Fibroblast of skin of left quadriceps (primary cell): ENCODE data around the gene CCDC3.

Source experiments
- DNase-seq, 2 experiments: peaks; one replicate each; pipeline ENCODE4 v3.0.0-alpha.2; 2013; ENCODE audit warnings: low read depth in 2 of 2

The CCDC3 gene

DNA sequence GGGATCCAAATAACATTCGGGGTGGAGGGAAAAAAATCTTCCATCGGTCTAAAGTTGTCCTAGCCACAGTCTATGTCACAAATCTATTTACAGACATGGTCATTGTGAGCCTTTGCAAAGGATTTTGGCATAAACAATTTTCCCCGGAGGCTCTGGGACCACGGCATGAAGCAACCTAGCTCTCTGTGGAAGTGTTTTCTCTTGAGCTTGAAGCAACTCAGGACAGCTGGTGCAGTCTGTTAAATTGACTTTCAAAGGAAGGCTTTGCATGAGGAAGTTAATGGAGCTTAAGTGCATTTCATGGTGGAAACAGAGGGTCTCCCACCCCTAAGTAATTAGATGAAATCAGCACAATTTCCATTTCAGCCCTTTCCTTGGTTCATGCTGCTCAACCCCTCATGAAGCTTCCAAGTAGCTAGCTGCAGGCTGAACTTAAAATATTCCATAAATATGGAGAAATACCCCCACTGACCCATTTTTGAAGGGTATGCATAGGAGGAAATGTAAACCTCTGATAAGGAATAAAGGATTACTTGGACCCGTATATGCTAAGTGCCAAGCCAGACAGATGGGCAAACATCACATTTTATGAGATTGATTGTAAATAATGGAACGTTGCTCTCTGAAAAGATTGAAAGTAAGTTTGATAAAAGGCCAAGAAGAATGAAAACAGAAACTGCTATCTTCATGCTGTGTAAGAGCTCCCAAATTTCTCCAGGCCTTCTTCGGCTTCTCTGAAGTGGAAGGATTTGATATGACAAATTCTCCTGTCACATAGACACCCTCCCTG is 39.9 kb downstream of the CCDC3 start:
- no peak for DNase-seq

GRCh38 chr10:12960941-12961340 is 40.6 kb downstream of the CCDC3 start:
- no peak for DNase-seq

DNA sequence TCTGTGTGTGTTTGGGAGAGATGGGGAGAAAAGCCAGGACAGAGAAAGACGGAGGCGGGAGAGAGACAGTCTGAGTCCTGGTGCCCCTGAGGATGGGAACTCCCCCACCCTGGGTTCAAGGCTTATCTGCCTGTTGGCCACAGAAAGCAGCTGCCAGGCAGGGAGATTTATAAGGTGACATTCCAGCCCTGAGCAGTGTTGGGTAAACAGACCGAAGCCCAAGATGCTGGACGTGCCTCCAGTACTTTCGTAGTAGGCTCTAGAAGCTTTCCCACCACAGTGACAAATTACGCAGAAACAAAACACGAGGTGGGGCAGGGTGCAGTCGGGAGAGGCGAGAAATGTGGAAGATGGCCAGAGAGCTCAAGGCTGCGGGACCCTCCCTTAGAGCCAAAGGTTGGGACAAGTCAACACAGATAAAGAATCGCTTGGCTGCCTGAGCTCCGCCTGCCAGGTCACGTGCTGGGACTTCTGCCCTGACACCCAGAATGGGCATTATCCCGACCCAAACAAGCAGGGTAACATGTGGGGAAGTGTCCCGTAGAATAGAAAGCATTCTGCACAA is 41.1 kb downstream of the CCDC3 start:
- DNase-seq = no peak

DNA sequence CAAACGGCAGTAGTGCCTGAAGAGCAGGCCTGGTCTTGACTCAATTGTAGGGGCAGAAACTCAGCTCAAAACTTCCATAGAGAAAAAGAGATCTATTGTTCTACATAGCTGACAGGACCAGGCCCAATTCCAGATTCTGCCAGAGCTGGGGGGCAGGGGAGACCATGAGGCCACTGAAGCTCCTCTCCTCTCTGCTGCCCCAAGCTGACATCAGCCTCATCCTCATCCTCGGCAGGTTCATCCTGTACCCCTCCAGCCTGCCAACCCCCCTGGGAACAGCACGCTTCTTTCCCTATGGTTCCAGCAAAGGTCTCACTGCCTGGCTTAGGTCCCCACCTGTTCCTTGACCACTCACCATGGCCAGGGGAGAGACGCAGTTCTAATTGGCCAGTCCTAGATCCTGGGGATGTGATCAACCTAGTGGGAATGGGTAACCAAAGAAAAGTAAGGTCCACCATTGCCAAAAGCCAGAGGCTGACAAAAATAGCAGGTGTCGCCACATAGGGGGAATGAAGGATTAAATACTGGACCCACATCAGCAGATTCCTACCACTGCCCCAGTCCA is 42.9 kb downstream of the CCDC3 start:
- no peak for DNase-seq

DNA sequence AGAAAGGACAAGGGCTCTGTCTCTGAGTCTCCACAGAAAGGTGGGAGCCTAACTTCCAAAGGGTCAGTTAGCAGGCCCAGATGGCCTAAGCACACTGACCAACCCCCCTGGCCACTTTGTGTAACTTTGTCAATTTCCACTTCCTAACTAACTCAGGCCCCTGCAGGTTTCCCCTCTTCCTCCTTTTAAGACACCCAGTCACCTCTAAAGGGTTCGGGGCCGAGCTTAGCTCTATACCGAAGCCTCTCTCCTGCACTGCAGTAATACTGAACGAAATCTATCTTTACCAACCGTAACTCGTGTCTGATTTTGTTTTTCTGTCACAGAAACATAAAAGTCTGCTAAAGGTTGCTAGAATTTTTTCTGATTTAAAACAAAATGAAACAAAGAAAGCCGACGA is 44.4 kb downstream of the CCDC3 start:
- DNase-seq = no peak

DNA sequence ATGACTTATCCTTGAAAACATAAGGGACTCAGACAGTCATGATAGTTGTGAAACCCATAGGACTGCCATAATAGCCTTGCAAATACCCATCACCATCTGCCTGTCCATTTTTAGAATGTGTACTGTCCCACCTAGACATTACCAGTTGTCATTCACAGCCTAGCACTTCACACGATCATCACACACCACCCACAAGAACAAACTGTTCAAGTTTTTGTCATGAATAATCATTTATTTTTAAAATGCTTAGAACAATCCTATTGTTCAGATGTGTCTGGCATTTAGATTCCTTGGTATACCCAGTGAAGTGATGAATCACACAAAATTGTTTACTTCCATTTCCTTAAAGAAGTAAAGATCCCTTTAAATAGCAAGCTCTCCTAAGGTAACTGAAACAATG is 46.6 kb downstream of the CCDC3 start:
- no peak for DNase-seq

GRCh38 chr10:12950583-12951128 is 50.9 kb downstream of the CCDC3 start:
- no peak for DNase-seq

DNA sequence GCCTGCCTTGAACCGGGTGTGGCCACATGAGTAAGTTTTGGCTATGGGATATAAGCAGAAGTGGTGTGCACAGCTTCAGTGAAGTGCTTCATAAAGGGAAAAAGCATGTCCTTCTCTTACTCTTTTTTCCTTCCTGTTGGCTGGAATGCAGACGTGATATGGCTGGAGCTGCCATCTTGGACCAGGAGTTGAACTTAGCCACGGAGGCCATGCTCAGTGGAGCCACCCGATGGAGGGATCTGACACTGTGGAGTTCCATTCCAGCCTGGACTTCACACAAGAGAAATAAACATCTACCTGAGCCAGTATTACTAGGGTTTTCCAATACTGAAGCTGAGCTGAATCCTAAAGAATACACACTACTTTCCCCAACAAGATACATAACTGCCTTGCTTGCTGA is 52.3 kb downstream of the CCDC3 start:
- DNase-seq = no peak

DNA sequence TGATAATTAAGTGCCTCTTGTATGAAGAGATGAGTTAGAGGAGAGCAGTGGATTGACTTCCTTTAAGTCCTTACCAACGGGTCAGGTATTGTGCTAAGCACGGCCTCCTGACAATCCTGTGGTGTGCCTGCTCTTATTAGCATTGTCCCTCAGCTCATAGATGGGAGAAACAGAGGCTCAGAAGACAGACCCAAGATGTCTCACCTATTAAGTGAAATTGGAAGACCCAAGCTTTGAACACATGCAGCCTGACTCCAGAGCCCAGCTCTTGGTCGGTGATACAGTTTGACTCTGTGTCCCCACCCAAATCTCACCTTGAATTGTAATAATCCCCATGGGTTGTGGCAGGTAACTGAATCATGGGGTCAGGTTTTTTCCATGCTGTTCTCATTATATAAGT is 53.8 kb downstream of the CCDC3 start:
- DNase-seq = no peak

- no peak for DNase-seq
Measured at GRCh38 chr10:12946372-12946771, 55.1 kb downstream of the CCDC3 start.

- no peak for DNase-seq
Measured at GRCh38 chr10:12945690-12946359, 55.7 kb downstream of the CCDC3 start.

- no peak for DNase-seq
Measured at GRCh38 chr10:12944931-12945330, 56.6 kb downstream of the CCDC3 start.

GRCh38 chr10:12943425-12943824 is 58.1 kb downstream of the CCDC3 start:
- no peak for DNase-seq

DNA sequence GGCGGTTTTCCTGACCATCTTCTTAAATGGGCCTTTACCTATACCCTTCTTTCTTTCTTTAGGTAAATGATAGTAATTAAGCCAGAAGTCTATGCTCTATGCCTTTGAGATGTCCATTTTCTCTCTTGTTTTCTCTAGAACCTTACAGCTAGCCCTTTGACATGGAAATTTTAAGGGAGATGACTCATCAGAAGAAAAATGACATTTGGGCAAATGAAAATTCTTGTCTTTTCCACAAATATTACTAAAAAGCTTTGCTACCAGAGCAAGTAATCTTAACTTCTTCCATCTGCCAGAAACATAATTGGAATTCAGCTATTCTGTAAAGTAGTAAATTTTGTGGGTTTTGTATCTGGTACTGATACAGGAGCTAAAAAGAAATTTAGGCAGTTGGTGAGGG is 59.5 kb downstream of the CCDC3 start:
- DNase-seq = peak in 1 of 2 experiments; percentile 11

GRCh38 chr10:12940791-12941190 is 60.7 kb downstream of the CCDC3 start:
- no peak for DNase-seq

- no peak for DNase-seq
Measured at GRCh38 chr10:12938271-12938670, 63.2 kb downstream of the CCDC3 start.

DNA sequence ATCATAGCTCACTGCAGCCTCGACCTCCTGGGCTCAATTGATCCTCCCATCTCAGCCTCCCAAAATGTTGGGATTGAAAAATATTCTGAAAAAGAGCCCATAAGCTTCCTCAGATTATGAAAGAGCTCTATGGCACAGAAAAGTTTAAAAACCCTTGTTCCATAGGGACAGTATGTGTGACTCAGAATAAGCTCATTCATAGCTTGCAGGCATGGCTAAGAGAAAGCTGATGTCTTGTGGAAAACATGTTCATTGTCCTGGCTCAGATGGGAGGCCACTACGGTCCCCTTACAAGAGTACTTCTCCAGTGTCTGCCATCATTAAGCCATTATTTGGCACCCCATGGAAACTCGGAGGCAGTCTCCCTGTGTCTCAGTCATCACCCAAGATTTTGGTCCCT is 64.0 kb downstream of the CCDC3 start:
- DNase-seq = no peak

- DNase-seq = no peak
Measured at GRCh38 chr10:12934777-12935176, 66.7 kb downstream of the CCDC3 start.

GRCh38 chr10:12929381-12929780 is 72.1 kb downstream of the CCDC3 start:
- no peak for DNase-seq

GRCh38 chr10:12928571-12928970 is 72.9 kb downstream of the CCDC3 start:
- no peak for DNase-seq

DNA sequence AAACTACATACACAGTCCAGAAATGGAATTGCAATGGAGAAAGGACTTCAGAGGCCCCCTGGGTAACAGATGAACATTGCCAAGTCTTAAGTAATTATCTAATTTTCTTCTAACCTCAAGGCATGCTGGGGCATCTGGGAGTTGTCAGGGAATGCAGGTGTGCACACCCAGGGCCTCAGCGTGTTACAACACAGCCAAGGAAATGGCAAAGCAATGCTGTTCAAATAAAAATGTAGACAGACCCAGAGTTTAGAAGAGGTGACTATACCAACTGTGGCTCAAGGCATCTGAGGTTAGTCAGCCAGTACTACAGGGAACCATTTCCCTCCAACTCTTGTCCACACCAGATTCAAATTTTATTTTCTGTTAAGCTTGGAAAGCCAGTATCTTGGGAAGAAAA is 73.6 kb downstream of the CCDC3 start:
- DNase-seq = no peak

GRCh38 chr10:12925845-12926244 is 75.7 kb downstream of the CCDC3 start:
- no peak for DNase-seq

GRCh38 chr10:12924911-12925310 is 76.6 kb downstream of the CCDC3 start:
- no peak for DNase-seq
